Stimulated activated naive CD8-positive, alpha-beta T cell treated with anti-CD3 and anti-CD28 coated beads, Interleukin-15, Interleukin-2, amounts not matched to agents 100 U/mL and 50 U/mL, for 24 hours (primary cell): ENCODE measurements around the gene ZNF280C.

Source experiments
- ATAC-seq: fragments of 150-1000 bp; cut with Tn5 transposase; one replicate; pipeline ENCODE4 v1.10.0; 2021
- DNase-seq: peaks from one replicate; pipeline ENCODE4 v3.0.0; 2021

Gene ZNF280C

GRCh38 chrX:130176942-130177341, 91.8 kb downstream of the ZNF280C start:
- DNase-seq (no peak), ATAC-seq (no peak)

- no peak for ATAC-seq
- DNase-seq, result no peak
Observed at GRCh38 chrX:130176354-130176776, 92.3 kb downstream of the ZNF280C start.

GRCh38 chrX:130174937-130175336, 93.8 kb downstream of the ZNF280C start:
- no peak for DNase-seq
- no peak for ATAC-seq

- DNase-seq (no peak), ATAC-seq (no peak)
Observed at GRCh38 chrX:130174045-130174704, 94.5 kb downstream of the ZNF280C start.

- ATAC-seq (peak; percentile 53), DNase-seq (peak; percentile 64)
Observed at GRCh38 chrX:130173190-130173895, 95.4 kb downstream of the ZNF280C start.

- no peak for ATAC-seq
Observed at GRCh38 chrX:130172127-130172845, 96.4 kb downstream of the ZNF280C start.

GRCh38 chrX:130171446-130172126, 97.1 kb downstream of the ZNF280C start, which contains the start of gene RAB33A:
RAB33A (plus strand) TSS chrX:130171962; CDS start chrX:130172063, 101 bp downstream.
- peak; percentile 35 for DNase-seq
- ATAC-seq, result peak; percentile 12

More at GRCh38 chrX:130172127-130172845, 96.4 kb downstream of the ZNF280C start:
- DNase-seq, result peak; percentile 12

GRCh38 chrX:130170752-130171445, 97.8 kb downstream of the ZNF280C start:
- ATAC-seq (peak; percentile 82), DNase-seq (peak; percentile 70)

GRCh38 chrX:130167040-130167439, 101.7 kb downstream of the ZNF280C start:
- no peak for ATAC-seq

GRCh38 chrX:130166503-130166777, 102.3 kb downstream of the ZNF280C start:
- DNase-seq, result no peak
- no peak for ATAC-seq

More at GRCh38 chrX:130167040-130167439, 101.7 kb downstream of the ZNF280C start:
- DNase-seq, result no peak

- DNase-seq, result peak; percentile 88
- peak; percentile 94 for ATAC-seq
Observed at GRCh38 chrX:130165703-130166502, 102.8 kb downstream of the ZNF280C start, which contains the start of gene AIFM1. AIFM1 (minus strand) TSS chrX:130165841; CDS start chrX:130165656, 185 bp downstream.

GRCh38 chrX:130165181-130165702, 103.5 kb downstream of the ZNF280C start:
- peak; percentile 26 for ATAC-seq
- DNase-seq, result no peak

- DNase-seq (no peak), ATAC-seq (no peak)
Observed at GRCh38 chrX:130163398-130163797, 105.3 kb downstream of the ZNF280C start.

- DNase-seq (no peak), ATAC-seq (no peak)
Observed at GRCh38 chrX:130162094-130162735, 106.5 kb downstream of the ZNF280C start.

GRCh38 chrX:130159776-130160175, 108.9 kb downstream of the ZNF280C start:
- DNase-seq (no peak), ATAC-seq (no peak)

- ATAC-seq (no peak), DNase-seq (no peak)
Observed at GRCh38 chrX:130158311-130158710, 110.4 kb downstream of the ZNF280C start.

GRCh38 chrX:130155564-130155963, 113.1 kb downstream of the ZNF280C start:
- DNase-seq, result no peak
- ATAC-seq, result no peak
